IPS DF 6.9 (cell line): ENCODE measurements around the gene ITPK1.

Source experiments
- DNase-seq: peaks from one replicate; pipeline ENCODE4 v3.0.0-alpha.2; 2013; ENCODE audit warnings: low read depth, low spot score
- H3K27ac ChIP-seq: one replicate; pipeline ENCODE4 v1.5.1; 2013; ENCODE audit warnings: low read length, control low read depth
- H3K27me3 ChIP-seq: 2 replicates; pipeline ENCODE4 v1.6.1; 2013; ENCODE audit warnings: mild to moderate bottlenecking, low read length; ENCODE audit not compliant: control insufficient read depth, insufficient read depth
- H3K36me3 ChIP-seq: 2 replicates; pipeline ENCODE4 v1.6.1; 2013; ENCODE audit warnings: low read length; ENCODE audit not compliant: control insufficient read depth, insufficient read depth
- H3K4me1 ChIP-seq: 2 replicates; pipeline ENCODE4 v1.6.1; 2013; ENCODE audit warnings: low read length; ENCODE audit not compliant: control insufficient read depth, insufficient read depth
- H3K4me3 ChIP-seq: 2 replicates; pipeline ENCODE4 v1.5.1; 2013; ENCODE audit warnings: mild to moderate bottlenecking, low read length
- H3K9me3 ChIP-seq: 2 replicates; pipeline ENCODE4 v1.6.1; 2013; ENCODE audit warnings: low read length, inconsistent platforms; ENCODE audit not compliant: control insufficient read depth, insufficient read depth
- WGBS: extraction: QIAGEN DNeasy Blood & Tissue Kit; methylation state at CpG from one replicate; pipeline ENCODE4 v1.1.7; 2013; ENCODE audit warnings: mixed read lengths, missing lambda C conversion rate; ENCODE audit not compliant: insufficient read length, insufficient coverage; 5-methylcytosine and 5-hydroxymethylcytosine counted together

ITPK1 gene

DNA sequence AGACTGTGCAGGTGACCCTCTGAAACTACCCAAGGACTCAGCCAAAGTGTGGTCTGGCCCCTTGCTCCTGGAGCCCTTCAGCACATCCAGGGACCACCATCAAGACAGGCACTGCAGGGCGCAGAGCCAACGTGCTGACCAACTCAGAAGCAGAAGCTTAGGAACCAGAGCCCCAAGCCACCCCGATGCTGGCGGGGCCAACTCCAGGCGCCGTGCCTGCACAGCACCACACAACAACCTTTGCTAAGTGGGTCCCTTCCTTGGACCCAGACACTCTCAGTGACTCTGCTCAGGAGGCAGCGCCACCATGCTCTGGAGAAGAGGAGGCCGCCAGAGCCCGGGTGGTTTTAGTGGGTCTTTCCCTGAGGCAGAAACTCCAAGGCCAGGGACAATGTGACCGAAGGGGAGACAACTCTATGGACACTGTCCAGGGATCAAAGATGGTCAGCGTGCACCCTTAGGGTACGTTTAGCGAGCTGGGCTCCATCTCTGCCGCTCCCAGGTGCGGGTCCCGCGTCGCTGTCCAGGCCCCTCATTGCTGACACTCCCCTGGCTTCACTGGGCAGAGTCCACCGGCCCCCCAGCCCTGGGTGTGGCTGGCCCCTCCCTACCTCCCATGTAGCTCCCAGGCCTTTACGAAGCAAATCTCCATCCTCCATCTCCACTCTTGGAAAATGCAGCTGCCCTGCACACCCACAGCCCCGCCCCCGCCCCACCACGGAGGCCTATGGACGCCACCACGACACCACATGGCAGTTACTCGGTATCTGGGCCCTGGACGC, 176.6 kb downstream of the ITPK1 start:
- H3K4me1 ChIP-seq: no peaks in the 10 kb centered on the region; the same call in 1 of the 2 replicates
- peaks cover 5% of the 10 kb centered on the region; the same call in 1 of the 2 replicates for H3K36me3 ChIP-seq
- no CpG with 5 or more reads among the region's 27 CpGs for WGBS

DNA sequence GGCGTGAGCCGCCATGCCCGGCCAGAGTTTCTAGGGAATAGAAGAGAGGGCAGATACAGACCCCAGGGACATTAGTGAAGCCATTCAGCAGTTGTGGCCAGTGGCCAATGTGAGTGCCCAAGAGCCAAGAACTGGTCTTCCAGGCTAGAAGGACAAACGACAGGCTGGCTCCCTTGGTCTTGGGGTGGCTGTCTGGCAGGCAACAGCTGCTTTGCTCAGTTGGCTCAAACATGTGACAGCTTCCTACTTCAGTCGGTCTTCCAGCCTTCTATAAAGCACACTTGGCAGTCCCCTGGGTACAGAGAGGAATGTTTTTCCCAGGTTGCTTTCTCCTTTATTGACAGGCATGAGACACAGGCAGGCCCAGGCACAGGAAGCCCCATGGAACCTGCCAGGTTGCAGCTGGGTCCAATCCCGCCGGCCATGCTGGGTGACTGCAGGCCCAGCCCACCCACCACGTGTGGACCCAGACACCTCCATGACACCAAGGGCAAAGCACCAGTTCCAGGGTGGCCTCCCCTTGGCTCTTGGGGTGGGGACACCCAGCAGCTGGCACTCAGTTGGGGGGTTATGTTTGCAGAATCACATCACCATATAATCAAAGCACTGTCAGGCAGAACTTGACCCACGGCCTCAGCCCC, 177.4 kb downstream of the ITPK1 start:
- no CpG with 5 or more reads among the region's 9 CpGs for WGBS
- Histone ChIP-seq H3K36me3 (peaks cover 2% of the 10 kb centered on the region; the same call in 1 of the 2 replicates), H3K9me3 (no peaks in the 10 kb centered on the region), H3K4me3 (no peak overlapping the region), H3K4me1 (no peaks in the 10 kb centered on the region; the same call in 1 of the 2 replicates), H3K27me3 (no peaks in the 10 kb centered on the region), H3K27ac (no peak overlapping the region)
- DNase-seq: no peak

More for the DNA sequence above, 176.6 kb downstream of the ITPK1 start:
- Histone ChIP-seq H3K9me3 (no peaks in the 10 kb centered on the region), H3K4me3 (no peak overlapping the region), H3K27me3 (no peaks in the 10 kb centered on the region), H3K27ac (no peak overlapping the region)
- no peak for DNase-seq

- WGBS: no CpG with 5 or more reads among the region's 16 CpGs
- H3K4me3 ChIP-seq: no peak overlapping the region
- H3K9me3 ChIP-seq: no peaks in the 10 kb centered on the region
- no peak overlapping the region for H3K27ac ChIP-seq
- no peaks in the 10 kb centered on the region for H3K27me3 ChIP-seq
- DNase-seq: no peak
- peaks cover 2% of the 10 kb centered on the region; the same call in 1 of the 2 replicates for H3K36me3 ChIP-seq
- H3K4me1 ChIP-seq: no peaks in the 10 kb centered on the region; the same call in 1 of the 2 replicates
These were observed 178.4 kb downstream of the ITPK1 start for GRCh38 chr14:92937051-92937937.

DNA sequence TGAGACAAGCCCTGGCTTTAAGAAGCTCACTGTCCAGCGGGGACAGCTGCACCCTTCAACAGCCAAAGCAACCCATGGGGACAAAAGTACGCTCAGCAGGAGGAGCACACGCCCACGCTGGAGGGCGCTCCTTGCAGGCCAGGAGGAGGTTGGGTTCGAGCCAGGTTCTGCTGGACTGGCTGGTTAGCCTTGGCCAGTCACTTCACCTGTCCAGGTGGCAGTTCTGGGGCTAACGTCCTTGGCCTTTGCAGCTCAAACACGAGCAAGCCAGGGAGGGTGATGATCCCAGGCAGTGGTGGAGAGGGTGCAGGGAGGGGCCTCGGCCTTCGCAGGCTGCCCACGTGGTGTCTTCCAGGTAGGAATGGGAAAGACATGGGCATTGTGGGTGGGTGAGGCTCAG, 179.6 kb downstream of the ITPK1 start:
- H3K27ac ChIP-seq: no peak overlapping the region
- WGBS: no CpG with 5 or more reads among the region's 11 CpGs
- DNase-seq: no peak
- H3K9me3 ChIP-seq: no peaks in the 10 kb centered on the region
- no peaks in the 10 kb centered on the region for H3K4me1 ChIP-seq
- H3K36me3 ChIP-seq: no peaks in the 10 kb centered on the region
- no peak overlapping the region for H3K4me3 ChIP-seq
- no peaks in the 10 kb centered on the region for H3K27me3 ChIP-seq

GRCh38 chr14:92935446-92935845, 180.3 kb downstream of the ITPK1 start:
- no peak overlapping the region for H3K27ac ChIP-seq
- no peak for DNase-seq
- H3K9me3 ChIP-seq: no peaks in the 10 kb centered on the region
- WGBS: no CpG with 5 or more reads among the region's 11 CpGs
- H3K36me3 ChIP-seq: no peaks in the 10 kb centered on the region
- H3K27me3 ChIP-seq: no peaks in the 10 kb centered on the region
- H3K4me3 ChIP-seq: no peak overlapping the region
- no peaks in the 10 kb centered on the region for H3K4me1 ChIP-seq

- H3K27ac ChIP-seq: no peak overlapping the region
These were observed 181.3 kb downstream of the ITPK1 start for GRCh38 chr14:92934196-92935085.

GRCh38 chr14:92933481-92933880, 182.2 kb downstream of the ITPK1 start:
- H3K4me3 ChIP-seq: no peak overlapping the region
- no peaks in the 10 kb centered on the region for H3K27me3 ChIP-seq
- H3K36me3 ChIP-seq: no peaks in the 10 kb centered on the region
- H3K9me3 ChIP-seq: no peaks in the 10 kb centered on the region
- WGBS: no CpG with 5 or more reads among the region's 8 CpGs
- H3K4me1 ChIP-seq: no peaks in the 10 kb centered on the region
- no peak overlapping the region for H3K27ac ChIP-seq
- no peak for DNase-seq

More at GRCh38 chr14:92934196-92935085, 181.3 kb downstream of the ITPK1 start:
- Histone ChIP-seq H3K9me3 (no peaks in the 10 kb centered on the region), H3K36me3 (no peaks in the 10 kb centered on the region), H3K27me3 (no peaks in the 10 kb centered on the region), H3K4me3 (no peak overlapping the region), H3K4me1 (no peaks in the 10 kb centered on the region)
- WGBS: no CpG with 5 or more reads among the region's 19 CpGs
- DNase-seq: no peak

GRCh38 chr14:92932448-92933395, 183.0 kb downstream of the ITPK1 start:
- H3K9me3 ChIP-seq: no peaks in the 10 kb centered on the region
- no peak for DNase-seq
- H3K4me1 ChIP-seq: no peaks in the 10 kb centered on the region
- WGBS: no CpG with 5 or more reads among the region's 35 CpGs
- no peaks in the 10 kb centered on the region for H3K27me3 ChIP-seq
- H3K4me3 ChIP-seq: no peak overlapping the region
- H3K27ac ChIP-seq: no peak overlapping the region
- no peaks in the 10 kb centered on the region for H3K36me3 ChIP-seq
